HepG2 (cell line): ENCODE data around the gene ATG2A. TPM values are rescaled to one million over a fixed set of nuclear protein-coding genes. Genes with fewer than 3 reads are reported as not detected.

Source experiments
- CCDC6 ChIP-seq: sonication (generic); formaldehyde crosslinking; IDR thresholded peaks from 2 replicates; pipeline ENCODE4 v1.8.1; 2022; ENCODE audit warnings: mild to moderate bottlenecking, missing genetic modification reagents, moderate library complexity
- E2F2 ChIP-seq: sonication (generic); formaldehyde crosslinking; IDR thresholded peaks from 2 replicates; pipeline ENCODE4 v1.4.0; 2020; ENCODE audit warnings: missing genetic modification reagents, borderline replicate concordance
- FOSL1 ChIP-seq: sonication (generic); formaldehyde crosslinking; IDR thresholded peaks from 2 replicates; pipeline ENCODE4 v1.9.0; 2021; ENCODE audit warnings: missing genetic modification reagents, borderline replicate concordance
- GTF3A ChIP-seq: sonication (generic); formaldehyde crosslinking; conservative IDR thresholded peaks from 2 replicates; pipeline ENCODE4 v1.4.0; 2020; ENCODE audit warnings: mild to moderate bottlenecking, missing genetic modification reagents
- GZF1 ChIP-seq: sonication (generic); formaldehyde crosslinking; IDR thresholded peaks from 2 replicates; pipeline ENCODE4 v1.5.1; 2020; ENCODE audit warnings: mild to moderate bottlenecking, missing genetic modification reagents
- HINFP ChIP-seq: sonication (generic); formaldehyde crosslinking; IDR thresholded peaks from 2 replicates; pipeline ENCODE4 v1.4.0; 2020; ENCODE audit warnings: low read depth, mild to moderate bottlenecking, missing genetic modification reagents
- HMG20B ChIP-seq: conservative IDR thresholded peaks from 2 replicates; pipeline ENCODE4 v1.6.1; 2016; ENCODE audit warnings: missing genetic modification reagents, missing compliant biosample characterization
- JARID2 ChIP-seq: sonication (generic); formaldehyde crosslinking; IDR thresholded peaks from 2 replicates; pipeline ENCODE4 v1.8.1; 2023; ENCODE audit warnings: missing genetic modification reagents, inconsistent platforms; ENCODE audit not compliant: insufficient replicate concordance
- MED13 ChIP-seq: sonication (generic); formaldehyde crosslinking; IDR thresholded peaks from 2 replicates; pipeline ENCODE4 v1.5.0; 2020; ENCODE audit warnings: missing genetic modification reagents
- NCOA5 ChIP-seq: sonication (generic); formaldehyde crosslinking; IDR thresholded peaks from 2 replicates; pipeline ENCODE4 v1.4.0; 2020; ENCODE audit warnings: missing genetic modification reagents
- NR1H2 ChIP-seq: sonication (generic); formaldehyde crosslinking; IDR thresholded peaks from 2 replicates; pipeline ENCODE4 v1.8.1; 2022; ENCODE audit warnings: low read depth, missing genetic modification reagents, borderline replicate concordance
- RCOR2 ChIP-seq: IDR thresholded peaks from 2 replicates; pipeline ENCODE4 v1.6.1; 2016; ENCODE audit warnings: missing biosample characterization, missing genetic modification reagents
- SRSF9 ChIP-seq: fragments of 200-400 bp; formaldehyde crosslinking; IDR thresholded peaks from 2 replicates; pipeline ENCODE4 v1.6.1; 2018; ENCODE audit warnings: borderline replicate concordance, mild to moderate bottlenecking, low read depth, low read length; ENCODE audit not compliant: insufficient read depth, poor library complexity, severe bottlenecking
- TBX2 ChIP-seq: sonication (generic); formaldehyde crosslinking; IDR thresholded peaks from 2 replicates; pipeline ENCODE4 v1.5.0; 2020; ENCODE audit warnings: missing genetic modification reagents, mild to moderate bottlenecking, borderline replicate concordance
- TCF12 ChIP-seq, 2 experiments: fragments of 450-650 bp in 1 of 2; sonication (generic) in 1 of 2; formaldehyde crosslinking in 1 of 2; IDR thresholded peaks; 2 replicates each; pipeline versions ENCODE4 v1.6.1 to v1.8.0; 2017 to 2022; ENCODE audit warnings: antibody characterized with exemption in 1 of 2, mild to moderate bottlenecking in 1 of 2, missing genetic modification reagents in 1 of 2, moderate library complexity in 1 of 2
- ZBTB49 ChIP-seq: sonication (generic); formaldehyde crosslinking; IDR thresholded peaks from 2 replicates; pipeline ENCODE4 v1.4.0; 2020; ENCODE audit warnings: missing genetic modification reagents, borderline replicate concordance
- ZFP91 ChIP-seq: sonication (generic); formaldehyde crosslinking; IDR thresholded peaks from 2 replicates; pipeline ENCODE4 v1.9.0; 2022; ENCODE audit warnings: missing genetic modification reagents, mild to moderate bottlenecking, borderline replicate concordance
- ZNF543 ChIP-seq: sonication (generic); formaldehyde crosslinking; IDR thresholded peaks from 2 replicates; pipeline ENCODE4 v1.4.0; 2020; ENCODE audit warnings: mild to moderate bottlenecking, missing genetic modification reagents
- ZNF556 ChIP-seq: sonication (generic); formaldehyde crosslinking; IDR thresholded peaks from 2 replicates; pipeline ENCODE4 v1.4.0; 2020; ENCODE audit warnings: mild to moderate bottlenecking, missing genetic modification reagents, borderline replicate concordance
- ZNF605 ChIP-seq: sonication (generic); formaldehyde crosslinking; IDR thresholded peaks from 2 replicates; pipeline ENCODE4 v1.8.0; 2022; ENCODE audit warnings: mild to moderate bottlenecking, missing genetic modification reagents
- ZNF615 ChIP-seq: sonication (generic); formaldehyde crosslinking; IDR thresholded peaks from 2 replicates; pipeline ENCODE4 v1.5.0; 2020; ENCODE audit warnings: mild to moderate bottlenecking, missing genetic modification reagents, borderline replicate concordance
- ZNF672 ChIP-seq: sonication (generic); formaldehyde crosslinking; IDR thresholded peaks from 2 replicates; pipeline ENCODE4 v1.8.1; 2022; ENCODE audit warnings: missing genetic modification reagents
- polyA plus RNA-seq, 8 experiments: library from polyadenylated mRNA; depleted of rRNA in 3 of 8; stranded (reverse) in 7 of 8; unstranded in 1 of 8; fragments of >200 nt; fragmentation: Illumina TruSeq in 4 of 8; extraction: Trizol in 4 of 8; gene quantifications; 2 replicates each; pipeline versions ENCODE4 v1.2.1 to v1.2.3, GENCODE V29; 2011 to 2016; ENCODE audit warnings: low read depth in 4 of 8, missing spikeins in 1 of 8, mixed read lengths in 1 of 8; ENCODE audit not compliant: insufficient read depth in 1 of 8
- total RNA-seq, 5 experiments: library from RNA; depleted of rRNA; stranded (reverse); fragments of >200 nt; fragmentation: Illumina TruSeq; extraction: Trizol; gene quantifications; 2 replicates each; pipeline ENCODE4 v1.2.3, GENCODE V29; 2016; ENCODE audit warnings: low read depth in 1 of 5

ATG2A gene
- total and polyA plus RNA-seq, 2 of the 13 experiments (the other 11 are each of a cell fraction or from before 2014, with no cell fraction given) = 6.7 to 8.0 TPM

GRCh38 chr11:64894070-64894811, 22.8 kb downstream of the ATG2A start (continued):
- peak; percentile 46; the same call in 1 of the 2 replicates for TF ChIP-seq NR1H2 (CRISPR knock-in tag)
- no peak for TF ChIP-seq JARID2
- TF ChIP-seq ZFP91 (CRISPR knock-in tag) = peak; percentile 72
- no peak for TF ChIP-seq FOSL1 (CRISPR knock-in tag)
- TF ChIP-seq TCF12 (IDR thresholded peaks at IDR 0.05) = no peak
- peak; percentile 67; the same call in 1 of the 2 replicates for TF ChIP-seq TCF12 (CRISPR knock-in tag; IDR thresholded peaks at IDR 0.05)
- TF ChIP-seq ZBTB49 (CRISPR knock-in tag) = no peak
- TF ChIP-seq SRSF9 = no peak
- peak; percentile 43; the same call in 1 of the 2 replicates for TF ChIP-seq HMG20B (CRISPR knock-in tag)
- no peak for TF ChIP-seq CCDC6 (CRISPR knock-in tag)
- TF ChIP-seq ZNF543 (CRISPR knock-in tag) = no peak; the same call in 1 of the 2 replicates
- no peak for TF ChIP-seq ZNF615 (CRISPR knock-in tag)
- TF ChIP-seq NCOA5 (CRISPR knock-in tag) = no peak
- no peak for TF ChIP-seq HINFP (CRISPR knock-in tag)
- TF ChIP-seq MED13 (CRISPR knock-in tag) = no peak
- TF ChIP-seq ZNF672 (CRISPR knock-in tag) = no peak
- no peak for TF ChIP-seq GTF3A (CRISPR knock-in tag)
- TF ChIP-seq E2F2 (CRISPR knock-in tag) = no peak
- TF ChIP-seq GZF1 (CRISPR knock-in tag) = no peak
- TF ChIP-seq TBX2 (CRISPR knock-in tag) = peak; percentile 65; the same call in 1 of the 2 replicates
- TF ChIP-seq RCOR2 (CRISPR knock-in tag) = peak; percentile 74; the same call in 1 of the 2 replicates
- peak; percentile 85 for TF ChIP-seq ZNF605
- 0 out of 2 replicates have a peak, but pooled peaks have one; percentile 50 for TF ChIP-seq ZNF556 (CRISPR knock-in tag)
